Measurements from ENCODE around the gene TOM1L2. TPM values are rescaled to one million over a fixed set of nuclear protein-coding genes. Genes with fewer than 3 reads are reported as not detected.

The TOM1L2 gene
- total and polyA plus RNA-seq, 12 donors = 46.4 to 331 (median 273) TPM

DNA sequence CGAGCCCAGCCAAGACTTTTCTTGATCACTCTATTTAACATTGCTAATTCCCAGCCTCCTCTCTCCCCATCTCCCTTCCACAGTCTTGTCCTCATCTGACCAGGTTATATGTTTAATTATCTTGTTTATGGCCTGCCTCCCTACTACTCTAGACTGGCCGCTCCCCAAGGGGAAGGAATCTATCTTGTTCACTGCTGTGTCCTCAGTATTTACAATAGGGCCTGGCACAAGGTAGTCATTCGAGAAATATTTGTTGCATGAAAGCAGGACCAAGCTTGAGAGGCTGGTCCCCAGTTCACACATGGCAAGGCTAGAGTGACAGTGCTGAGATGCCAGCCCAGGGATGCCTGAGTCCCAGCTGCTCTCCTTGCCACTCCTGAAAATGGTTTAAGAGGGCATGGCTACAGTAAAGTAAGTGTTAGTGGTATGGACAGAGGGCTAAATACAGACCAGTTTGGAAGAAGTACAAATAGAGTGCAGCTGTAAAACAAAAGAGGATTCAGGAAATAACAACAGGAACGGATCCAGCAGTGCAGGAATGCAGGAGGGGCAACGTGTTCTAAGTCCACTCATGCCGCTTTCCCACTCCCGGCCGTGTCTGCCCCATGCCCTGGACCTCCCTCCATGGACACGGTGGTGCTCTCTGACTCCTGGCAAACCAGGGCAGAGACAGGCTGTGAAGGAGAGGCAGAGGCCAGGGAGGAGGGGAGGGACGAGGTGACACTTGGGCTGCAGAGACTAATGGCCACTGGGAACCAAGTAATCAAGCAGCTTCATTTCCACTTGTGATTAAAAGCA, 65.6 kb downstream of the TOM1L2 start:
- Histone ChIP-seq H3K36me3 (peaks cover 0 to 38% (median 5%) of the 10 kb centered on the region in 9 donors), H3K27me3 (no peaks in the 10 kb centered on the region), H3K4me1 (peaks cover 10 to 58% (median 37%) of the 10 kb centered on the region in 9 donors), H3K27ac (peak overlapping the region in 2 of 10 donors; percentile 6 to 36), H3K9me3 (no peaks in the 10 kb centered on the region), H3K4me3 (no peak overlapping the region)
- 54 to 62% methylated on average over 10 of the region's 10 CpGs for WGBS, 2 donors
- no peak for DNase-seq
- TF ChIP-seq, protein P1, sequence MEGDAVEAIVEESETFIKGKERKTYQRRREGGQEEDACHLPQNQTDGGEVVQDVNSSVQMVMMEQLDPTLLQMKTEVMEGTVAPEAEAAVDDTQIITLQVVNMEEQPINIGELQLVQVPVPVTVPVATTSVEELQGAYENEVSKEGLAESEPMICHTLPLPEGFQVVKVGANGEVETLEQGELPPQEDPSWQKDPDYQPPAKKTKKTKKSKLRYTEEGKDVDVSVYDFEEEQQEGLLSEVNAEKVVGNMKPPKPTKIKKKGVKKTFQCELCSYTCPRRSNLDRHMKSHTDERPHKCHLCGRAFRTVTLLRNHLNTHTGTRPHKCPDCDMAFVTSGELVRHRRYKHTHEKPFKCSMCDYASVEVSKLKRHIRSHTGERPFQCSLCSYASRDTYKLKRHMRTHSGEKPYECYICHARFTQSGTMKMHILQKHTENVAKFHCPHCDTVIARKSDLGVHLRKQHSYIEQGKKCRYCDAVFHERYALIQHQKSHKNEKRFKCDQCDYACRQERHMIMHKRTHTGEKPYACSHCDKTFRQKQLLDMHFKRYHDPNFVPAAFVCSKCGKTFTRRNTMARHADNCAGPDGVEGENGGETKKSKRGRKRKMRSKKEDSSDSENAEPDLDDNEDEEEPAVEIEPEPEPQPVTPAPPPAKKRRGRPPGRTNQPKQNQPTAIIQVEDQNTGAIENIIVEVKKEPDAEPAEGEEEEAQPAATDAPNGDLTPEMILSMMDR (IDR thresholded peaks at IDR 0.05) = no peak
- intact Hi-C loops (cut with DNase I) = no loop called here
- ATAC-seq = no peak

DNA sequence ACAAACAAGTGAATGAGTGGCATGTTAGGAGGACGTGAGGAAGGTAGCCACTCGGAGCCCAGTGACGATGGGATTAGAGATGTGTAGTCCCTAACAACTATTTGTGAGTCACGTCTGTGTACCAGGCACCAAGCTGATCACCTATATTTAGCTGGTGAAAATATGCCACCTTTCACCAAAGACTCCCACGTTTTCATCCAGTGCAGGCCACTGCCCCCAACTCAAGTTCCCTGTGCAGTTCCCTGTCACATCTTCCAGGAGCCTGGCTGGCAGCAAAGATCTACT, 67.2 kb downstream of the TOM1L2 start:
- 82 to 92% methylated on average over 5 of the region's 5 CpGs for WGBS, 2 donors
- Histone ChIP-seq H3K9me3 (no peaks in the 10 kb centered on the region), H3K4me3 (no peak overlapping the region), H3K27ac (no peak overlapping the region), H3K27me3 (no peaks in the 10 kb centered on the region), H3K4me1 (peaks cover 14 to 58% (median 38%) of the 10 kb centered on the region in 9 donors), H3K36me3 (peaks cover 0 to 41% (median 5%) of the 10 kb centered on the region in 9 donors)
- TF ChIP-seq, protein P1 (IDR thresholded peaks at IDR 0.05) = no peak
- DNase-seq (no peak), ATAC-seq (no peak)
- intact Hi-C loops (cut with DNase I) = no loop called here

DNA sequence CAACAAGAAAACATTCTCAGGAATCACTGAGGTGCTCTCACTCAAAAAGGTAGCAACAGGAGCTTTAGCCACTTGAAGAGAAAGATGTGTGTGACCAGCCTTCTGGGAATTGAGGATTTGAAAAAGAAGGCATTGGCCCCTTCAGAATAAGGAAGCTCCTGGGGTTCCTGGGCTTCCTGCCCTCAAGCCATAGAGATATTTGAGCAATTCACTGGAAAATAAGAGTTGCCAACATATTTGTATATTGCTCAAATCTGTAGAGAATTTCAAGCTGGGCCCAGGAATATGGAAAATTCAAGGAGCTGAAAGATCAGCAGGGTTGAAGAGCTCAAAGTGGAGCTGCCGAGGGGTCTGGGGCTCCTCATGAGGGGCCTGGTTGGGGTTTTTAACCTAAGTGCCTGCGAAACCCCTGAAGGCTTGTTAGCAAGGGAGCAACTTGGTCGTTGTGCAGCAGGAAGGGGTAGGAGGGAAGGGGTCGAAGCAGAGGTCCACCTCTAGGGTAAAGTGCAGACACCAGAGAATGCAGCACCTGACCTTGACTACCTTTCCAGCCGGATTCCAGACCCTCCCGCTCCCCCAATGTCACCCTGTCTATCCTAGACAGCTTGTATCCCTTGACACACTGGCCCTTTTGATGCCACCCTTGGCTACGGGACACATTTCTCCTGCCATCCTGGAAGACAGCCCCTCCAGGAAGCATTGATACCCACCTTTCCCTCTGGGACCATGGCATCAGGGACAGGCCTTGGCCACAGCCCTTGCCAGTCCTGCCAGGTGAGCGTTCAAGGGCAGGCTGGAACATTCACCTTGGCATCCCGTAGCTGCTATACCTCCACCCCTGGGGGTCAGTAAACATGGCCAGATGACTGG, 67.8 kb downstream of the TOM1L2 start:
- H3K27me3 ChIP-seq = no peaks in the 10 kb centered on the region
- no peak overlapping the region for H3K4me3 ChIP-seq
- TF ChIP-seq, protein P1 (IDR thresholded peaks at IDR 0.05) = no peak
- peaks cover 14 to 58% (median 44%) of the 10 kb centered on the region in 9 donors for H3K4me1 ChIP-seq
- H3K36me3 ChIP-seq = peaks cover 0 to 44% (median 5%) of the 10 kb centered on the region in 9 donors
- no peaks in the 10 kb centered on the region for H3K9me3 ChIP-seq
- no peak overlapping the region for H3K27ac ChIP-seq
- WGBS, 2 donors = 86 to 90% methylated on average over 9 of the region's 9 CpGs
- intact Hi-C loops (cut with DNase I) = no loop called here
- ATAC-seq = no peak
- DNase-seq = no peak

DNA sequence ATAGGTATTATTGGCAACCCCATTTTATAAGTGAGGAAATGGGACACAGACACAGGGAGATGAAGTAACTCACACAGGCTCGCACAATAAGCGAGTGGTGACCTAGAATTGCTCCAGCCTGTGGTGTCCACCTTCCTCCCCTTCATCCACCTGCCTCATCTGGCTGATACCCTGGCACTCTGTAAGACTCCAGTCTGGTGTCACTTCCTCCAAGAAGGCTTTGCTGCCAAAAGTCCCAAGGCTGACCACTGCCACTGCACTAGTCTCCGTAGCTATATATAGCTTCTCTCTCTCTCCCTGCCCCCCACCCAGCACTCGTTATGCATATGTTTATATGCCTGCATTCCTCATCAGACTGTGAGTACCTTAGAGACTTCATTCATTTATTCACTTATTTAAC, 69.3 kb downstream of the TOM1L2 start:
- ATAC-seq (no peak), DNase-seq (no peak)
- intact Hi-C loops (cut with DNase I) = no loop called here
- Histone ChIP-seq H3K27me3 (no peaks in the 10 kb centered on the region), H3K36me3 (peaks cover 0 to 59% (median 5%) of the 10 kb centered on the region in 9 donors), H3K4me1 (peaks cover 14 to 57% (median 45%) of the 10 kb centered on the region in 9 donors), H3K27ac (no peak overlapping the region), H3K4me3 (no peak overlapping the region), H3K9me3 (no peaks in the 10 kb centered on the region)
- TF ChIP-seq, protein P1 (IDR thresholded peaks at IDR 0.05) = no peak
- WGBS, 2 donors = 66 to 70% methylated on average over 4 of the region's 4 CpGs

Data from heart right ventricle (tissue), 16 donors.